PC-3 (cell line): ENCODE results near the gene CXCR6. TPM values are rescaled to one million over a fixed set of nuclear protein-coding genes. Genes with fewer than 3 reads are reported as not detected.

Experiments
- ATAC-seq: fragments of 200-7000 bp; cut with Tn5 transposase; 2 replicates; pipeline ENCODE4 v1.9.1; 2020; ENCODE audit warnings: mild to moderate bottlenecking, moderate library complexity
- BruUV-seq: library from RNA; stranded (reverse); fragments of 400-500 nt; replicated peaks from 2 replicates; lab custom pipeline; 2021; lab: Mats Ljungman, UMichigan
- CTCF ChIA-PET: fragments of 300-600 bp; sonication (Branson Sonifier 250); formaldehyde crosslinking; loops from one replicate; lab custom pipeline; 2022; ENCODE audit warnings: antibody characterized with exemption; lab: Charles Lee
- POLR2A ChIA-PET: fragments of 300-600 bp; sonication (Branson Sonifier 250); formaldehyde crosslinking; loops from one replicate; lab custom pipeline; 2022; ENCODE audit warnings: antibody characterized with exemption; ENCODE audit not compliant: unreplicated experiment; lab: Charles Lee
- DNase-seq: peaks from one replicate; pipeline ENCODE4 v3.0.0-alpha.2; 2015
- H2AFZ ChIP-seq: fragments of 300-600 bp; sonication (generic); 2 replicates; pipeline ENCODE4 v1.6.0; 2016; ENCODE audit warnings: antibody characterized with exemption, low read length
- H3F3A ChIP-seq: fragments of 300-600 bp; sonication (generic); one replicate; pipeline ENCODE4 v1.6.0; 2017; ENCODE audit warnings: antibody characterized with exemption, low read length, control low read depth, mild to moderate bottlenecking; ENCODE audit not compliant: unreplicated experiment
- H3K27ac ChIP-seq: fragments of 300-600 bp; sonication (generic); 2 replicates; pipeline ENCODE4 v1.5.1; 2016; ENCODE audit warnings: mild to moderate bottlenecking, low read length
- H3K27me3 ChIP-seq: fragments of 300-600 bp; sonication (generic); 2 replicates; pipeline ENCODE4 v1.6.1; 2016; ENCODE audit warnings: low read length, mixed read lengths
- H3K36me3 ChIP-seq: fragments of 300-600 bp; sonication (generic); 2 replicates; pipeline ENCODE4 v1.6.1; 2016; ENCODE audit warnings: low read depth, mixed run types, low read length, mixed read lengths
- H3K4me1 ChIP-seq: fragments of 300-600 bp; sonication (generic); 2 replicates; pipeline ENCODE4 v1.5.1; 2016; ENCODE audit warnings: low read length; ENCODE audit not compliant: insufficient read depth
- H3K4me2 ChIP-seq: fragments of 300-600 bp; sonication (generic); 2 replicates; pipeline ENCODE4 v1.6.0; 2016; ENCODE audit warnings: low read length
- H3K4me3 ChIP-seq: fragments of 300-600 bp; sonication (generic); 2 replicates; pipeline ENCODE4 v1.5.1; 2016; ENCODE audit warnings: mild to moderate bottlenecking, low read length, mixed read lengths
- H3K79me2 ChIP-seq: fragments of 300-600 bp; sonication (generic); 2 replicates; pipeline ENCODE4 v1.6.1; 2017; ENCODE audit warnings: low read length, mixed read lengths
- H3K9ac ChIP-seq: fragments of 300-600 bp; sonication (generic); 2 replicates; pipeline ENCODE4 v1.6.0; 2016; ENCODE audit warnings: mild to moderate bottlenecking, low read length
- H3K9me2 ChIP-seq: fragments of 300-600 bp; sonication (generic); replicated peaks from 2 replicates; pipeline ENCODE4 v1.6.1; 2016; ENCODE audit warnings: mixed run types, low read length, mixed read lengths
- H3K9me3 ChIP-seq: fragments of 300-600 bp; sonication (generic); 2 replicates; pipeline ENCODE4 v1.6.1; 2016; ENCODE audit warnings: low read length, mixed read lengths
- H4K20me1 ChIP-seq: fragments of 300-600 bp; sonication (generic); 2 replicates; pipeline ENCODE4 v1.6.1; 2016; ENCODE audit warnings: low read length, mixed read lengths
- EZH2 ChIP-seq: fragments of 300-600 bp; sonication (generic); IDR thresholded peaks from one replicate; pipeline ENCODE4 v1.6.1; 2017; ENCODE audit warnings: antibody characterized with exemption, mild to moderate bottlenecking, low read length; ENCODE audit not compliant: unreplicated experiment
- EZH2phosphoT487 ChIP-seq: fragments of 300-600 bp; sonication (generic); IDR thresholded peaks from 2 replicates; pipeline ENCODE4 v1.6.1; 2018; ENCODE audit warnings: mild to moderate bottlenecking, antibody characterized with exemption, low read length, borderline replicate concordance
- intact Hi-C: fragments of 100-400 bp; cut with micrococcal nuclease; formaldehyde crosslinking; loops from 2 replicates; pipeline ENCODE4 v1.9.0; 2023
- total RNA-seq: library from RNA; depleted of rRNA; stranded (reverse); fragments of >200 nt; gene quantifications from 2 replicates; pipeline ENCODE4 v1.2.3, GENCODE V29; 2014
- TF ChIP-seq, protein P1 (sequence below): fragments of 300-600 bp; sonication (generic); conservative IDR thresholded peaks from 2 replicates; pipeline ENCODE4 v1.5.1; 2017; ENCODE audit warnings: antibody characterized with exemption, low read depth, mild to moderate bottlenecking, low read length

CXCR6 gene
- total RNA-seq, 1 experiment from 2014 or later: not detected

DNA sequence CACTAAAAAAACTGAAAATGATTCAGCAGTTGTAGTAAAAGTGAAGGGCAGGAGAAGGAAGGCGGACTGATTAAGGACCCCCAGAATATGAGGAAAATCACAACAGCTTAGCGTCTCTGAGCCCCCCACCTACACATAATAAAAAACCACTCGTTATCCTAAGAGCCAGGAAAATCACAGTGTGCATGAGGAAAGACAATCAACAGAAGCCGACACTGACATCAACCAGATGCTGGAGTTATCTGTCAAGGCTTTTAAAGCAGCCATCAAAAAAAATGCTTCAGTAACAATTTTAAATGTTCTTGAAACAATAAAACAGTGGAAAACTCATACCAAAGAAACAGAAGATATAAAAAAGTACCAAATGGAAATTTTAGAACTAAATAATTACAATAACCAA is 9.7 kb upstream of the CXCR6 start:
- BruUV-seq: no TSS peak
- TF ChIP-seq, protein P1, sequence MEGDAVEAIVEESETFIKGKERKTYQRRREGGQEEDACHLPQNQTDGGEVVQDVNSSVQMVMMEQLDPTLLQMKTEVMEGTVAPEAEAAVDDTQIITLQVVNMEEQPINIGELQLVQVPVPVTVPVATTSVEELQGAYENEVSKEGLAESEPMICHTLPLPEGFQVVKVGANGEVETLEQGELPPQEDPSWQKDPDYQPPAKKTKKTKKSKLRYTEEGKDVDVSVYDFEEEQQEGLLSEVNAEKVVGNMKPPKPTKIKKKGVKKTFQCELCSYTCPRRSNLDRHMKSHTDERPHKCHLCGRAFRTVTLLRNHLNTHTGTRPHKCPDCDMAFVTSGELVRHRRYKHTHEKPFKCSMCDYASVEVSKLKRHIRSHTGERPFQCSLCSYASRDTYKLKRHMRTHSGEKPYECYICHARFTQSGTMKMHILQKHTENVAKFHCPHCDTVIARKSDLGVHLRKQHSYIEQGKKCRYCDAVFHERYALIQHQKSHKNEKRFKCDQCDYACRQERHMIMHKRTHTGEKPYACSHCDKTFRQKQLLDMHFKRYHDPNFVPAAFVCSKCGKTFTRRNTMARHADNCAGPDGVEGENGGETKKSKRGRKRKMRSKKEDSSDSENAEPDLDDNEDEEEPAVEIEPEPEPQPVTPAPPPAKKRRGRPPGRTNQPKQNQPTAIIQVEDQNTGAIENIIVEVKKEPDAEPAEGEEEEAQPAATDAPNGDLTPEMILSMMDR: no peak
- TF ChIP-seq EZH2phosphoT487 (no peak), EZH2 (no peak)
- H3K36me3 ChIP-seq: peaks cover 18% of the 10 kb centered on the region

DNA sequence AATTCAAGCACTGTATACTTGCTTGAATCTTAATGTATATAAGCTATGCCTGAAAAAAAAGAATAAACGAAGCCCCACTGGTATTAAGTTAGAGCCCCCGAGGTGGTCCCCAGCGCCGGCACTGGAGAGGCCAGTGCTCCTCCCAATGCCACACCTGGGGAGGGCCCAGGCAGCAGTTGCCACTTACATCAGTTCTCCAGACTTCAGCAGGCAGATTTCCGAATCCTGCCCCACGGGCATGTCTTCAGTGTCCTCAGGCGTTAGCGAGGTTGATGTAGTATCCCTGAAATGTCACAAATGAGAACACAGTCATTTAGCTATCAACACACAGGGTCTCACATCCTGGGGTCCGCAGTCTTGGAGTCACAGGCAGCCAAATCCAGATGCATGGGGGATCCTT is 7.0 kb upstream of the CXCR6 start:
- CTCF ChIA-PET: no interaction called here
- BruUV-seq: no TSS peak
- H3K27me3 ChIP-seq: no peaks in the 10 kb centered on the region
- TF ChIP-seq EZH2: no peak
- TF ChIP-seq EZH2phosphoT487: no peak
- TF ChIP-seq, protein P1: no peak
- no peak overlapping the region for H2AFZ ChIP-seq
- DNase-seq: no peak
- H3K36me3 ChIP-seq: peaks cover 6% of the 10 kb centered on the region; the same call in 1 of the 2 replicates
- no peak overlapping the region for H3K27ac ChIP-seq
- H3K79me2 ChIP-seq: no peaks in the 10 kb centered on the region
- no peaks in the 10 kb centered on the region for H3F3A ChIP-seq
- H3K9me2 ChIP-seq: no peaks in the 10 kb centered on the region
- H3K4me1 ChIP-seq: peaks cover 9% of the 10 kb centered on the region
- POLR2A ChIA-PET: no interaction called here
- ATAC-seq: no peak
- no peak overlapping the region for H3K9ac ChIP-seq
- H4K20me1 ChIP-seq: no peaks in the 10 kb centered on the region
- H3K9me3 ChIP-seq: no peaks in the 10 kb centered on the region
- intact Hi-C loops: no loop called here
- no peak overlapping the region for H3K4me2 ChIP-seq
- no peak overlapping the region for H3K4me3 ChIP-seq

More for the DNA sequence above, 9.7 kb upstream of the CXCR6 start:
- Histone ChIP-seq H3K27ac (no peak overlapping the region), H3K4me3 (no peak overlapping the region), H3K4me1 (no peaks in the 10 kb centered on the region), H4K20me1 (no peaks in the 10 kb centered on the region), H3K9ac (no peak overlapping the region), H3K9me3 (no peaks in the 10 kb centered on the region), H3K79me2 (no peaks in the 10 kb centered on the region), H3K27me3 (no peaks in the 10 kb centered on the region), H3F3A (no peaks in the 10 kb centered on the region), H2AFZ (no peak overlapping the region), H3K4me2 (no peak overlapping the region), H3K9me2 (no peaks in the 10 kb centered on the region)
- ATAC-seq (no peak), DNase-seq (no peak)
- POLR2A ChIA-PET: no interaction called here
- CTCF ChIA-PET: no interaction called here
- intact Hi-C loops: no loop called here

DNA sequence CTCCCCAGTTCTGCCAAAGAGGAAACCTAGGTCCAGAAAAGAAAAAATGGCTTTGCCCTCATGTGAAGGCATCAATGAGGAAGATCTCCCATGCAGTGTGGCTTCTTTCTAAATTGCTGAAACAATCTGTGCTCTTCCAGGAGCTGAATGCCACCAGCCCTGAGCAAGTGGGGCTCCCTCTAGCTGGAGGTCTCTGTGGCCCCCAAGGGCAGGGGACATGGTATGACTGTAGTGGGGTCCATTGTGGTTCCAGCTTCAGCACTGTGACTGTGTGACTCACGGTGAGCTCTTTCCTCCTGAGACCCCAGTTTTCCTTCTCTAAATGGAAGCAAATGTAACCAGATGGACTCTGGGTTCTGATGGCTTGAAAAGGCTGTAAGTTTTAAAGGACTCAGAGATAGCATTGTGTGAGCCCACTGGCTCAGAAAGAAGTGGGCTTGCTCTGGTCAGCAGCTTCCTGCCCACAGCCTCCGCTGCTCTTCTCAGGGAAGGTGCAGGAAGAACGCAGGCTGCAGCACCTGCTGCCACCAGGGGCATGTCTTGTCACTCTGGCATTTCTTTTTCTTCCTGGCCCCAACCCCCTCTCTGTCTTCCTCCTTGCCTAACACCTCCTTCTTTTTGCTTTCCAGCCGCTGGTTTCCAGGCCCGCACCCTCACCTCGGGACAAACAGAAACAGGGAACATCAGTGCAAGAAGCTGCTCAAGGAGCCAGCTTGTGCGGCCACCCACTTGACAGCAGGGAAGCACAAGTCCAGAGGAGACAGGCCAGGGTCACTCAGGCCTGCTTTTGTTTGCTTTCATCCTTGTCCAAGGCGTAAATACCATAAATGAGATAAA is 5.8 kb upstream of the CXCR6 start:
- Histone ChIP-seq H3K9me2 (no peaks in the 10 kb centered on the region), H3K4me1 (peaks cover 9% of the 10 kb centered on the region), H3K79me2 (no peaks in the 10 kb centered on the region), H2AFZ (no peak overlapping the region), H3K4me3 (no peak overlapping the region), H3K4me2 (no peak overlapping the region), H3K9me3 (no peaks in the 10 kb centered on the region), H3K27me3 (no peaks in the 10 kb centered on the region), H4K20me1 (no peaks in the 10 kb centered on the region), H3K9ac (no peak overlapping the region), H3K36me3 (peaks cover 6% of the 10 kb centered on the region; the same call in 1 of the 2 replicates), H3F3A (no peaks in the 10 kb centered on the region), H3K27ac (no peak overlapping the region)
- TF ChIP-seq EZH2phosphoT487: no peak
- TF ChIP-seq, protein P1: no peak
- TF ChIP-seq EZH2: no peak
- POLR2A ChIA-PET: no interaction called here
- ATAC-seq (no peak), DNase-seq (no peak)
- intact Hi-C loops: loop anchor here (1.0 to 2.0 kb wide), 3 partner anchors 35 to 441 kb away; no protein-coding TSS in a partner anchor
- CTCF ChIA-PET: interaction anchor here (0.5 to 0.6 kb wide), 2 partner anchors 107 to 139 kb away, joined by 3 to 5 read pairs; no protein-coding TSS in a partner anchor
- BruUV-seq: no TSS peak
